Measurements from ENCODE around the gene TPRG1. TPM values are rescaled to one million over a fixed set of nuclear protein-coding genes. Genes with fewer than 3 reads are reported as not detected.

The TPRG1 gene
- total RNA-seq, 1 donor from 2014 or later: 13.6 TPM

- Mint-ChIP-seq H3K27ac (no peak overlapping the region), H3K4me3 (no peak overlapping the region), H3K36me3 (ENCODE audit: low read depth) (peaks cover 1% of the 10 kb centered on the region), H3K4me1 (ENCODE audit: low read depth) (peaks cover 56% of the 10 kb centered on the region), H3K9me3 (no peaks in the 10 kb centered on the region), H3K27me3 (ENCODE audit: insufficient read depth) (peaks cover 6% of the 10 kb centered on the region)
- intact Hi-C loops (cut with micrococcal nuclease): loop anchor here (1.0 kb wide), 1 partner anchor 189 kb away; no protein-coding TSS in a partner anchor
- no peak for DNase-seq (ENCODE audit: low spot score)
Measured at GRCh38 chr3:189143771-189144170, 28.0 kb upstream of the TPRG1 start.

- peaks cover 1% of the 10 kb centered on the region for H3K36me3 Mint-ChIP-seq (ENCODE audit: low read depth)
- no peak overlapping the region for H3K4me3 Mint-ChIP-seq
- peaks cover 6% of the 10 kb centered on the region for H3K27me3 Mint-ChIP-seq (ENCODE audit: insufficient read depth)
- H3K4me1 Mint-ChIP-seq (ENCODE audit: low read depth): peaks cover 59% of the 10 kb centered on the region
- no peaks in the 10 kb centered on the region for H3K9me3 Mint-ChIP-seq
- DNase-seq (ENCODE audit: low spot score): peak; percentile 17
- intact Hi-C loops (cut with micrococcal nuclease): loop anchor here (1.0 to 5.0 kb wide), 3 partner anchors 190 to 1527 kb away; no protein-coding TSS in a partner anchor
- H3K27ac Mint-ChIP-seq: no peak overlapping the region
Measured at GRCh38 chr3:189144645-189145044, 27.1 kb upstream of the TPRG1 start.

GRCh38 chr3:189146848-189147247 is 24.9 kb upstream of the TPRG1 start:
- Mint-ChIP-seq H3K36me3 (ENCODE audit: low read depth) (no peaks in the 10 kb centered on the region), H3K4me1 (ENCODE audit: low read depth) (peaks cover 58% of the 10 kb centered on the region), H3K4me3 (no peak overlapping the region), H3K27me3 (ENCODE audit: insufficient read depth) (peaks cover 6% of the 10 kb centered on the region), H3K9me3 (no peaks in the 10 kb centered on the region), H3K27ac (no peak overlapping the region)
- no peak for DNase-seq (ENCODE audit: low spot score)
- intact Hi-C loops (cut with micrococcal nuclease): loop anchor here (5.0 kb wide), 2 partner anchors 1085 to 1530 kb away; no protein-coding TSS in a partner anchor

DNA sequence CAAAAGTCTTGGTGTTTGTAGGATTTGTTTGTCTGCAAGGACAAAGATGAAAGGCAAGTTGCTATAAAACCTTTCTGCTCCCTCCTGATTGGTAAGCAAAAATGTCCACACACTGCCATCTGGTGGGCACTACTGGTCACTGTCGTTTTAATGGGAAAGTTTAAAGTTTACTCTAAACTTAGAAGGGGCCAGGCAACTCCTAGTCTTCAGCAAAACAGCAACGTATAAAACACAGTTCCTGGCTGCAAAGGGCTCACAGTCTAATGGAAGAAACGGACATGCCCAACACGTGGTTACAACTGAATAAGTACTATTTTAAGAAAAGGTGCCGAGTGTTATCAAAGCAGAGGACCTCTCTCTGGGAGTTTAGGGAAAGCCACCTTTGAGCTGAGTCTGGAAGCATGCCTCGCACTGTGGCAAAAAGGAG is 23.7 kb upstream of the TPRG1 start:
- Mint-ChIP-seq H3K36me3 (ENCODE audit: low read depth) (no peaks in the 10 kb centered on the region), H3K4me1 (ENCODE audit: low read depth) (peaks cover 47% of the 10 kb centered on the region)

DNA sequence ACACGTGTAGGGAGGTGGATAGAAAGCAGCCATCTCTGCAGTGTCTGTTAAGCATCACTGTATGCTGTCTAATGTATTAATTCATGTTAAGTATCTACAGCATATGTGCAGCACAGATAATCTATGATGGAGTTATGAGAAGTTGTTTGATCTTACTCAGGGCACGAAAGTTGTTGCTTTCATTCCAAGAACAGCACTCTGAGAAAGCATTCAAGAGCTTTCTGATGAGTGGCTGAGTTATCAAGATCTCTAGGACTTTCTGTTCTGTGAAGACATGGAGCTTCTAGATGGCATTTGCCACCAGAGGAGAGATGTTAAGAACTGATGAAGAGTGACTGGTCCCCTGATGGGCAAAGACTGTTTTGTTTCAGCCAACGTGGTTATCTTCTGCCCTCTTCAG is 22.6 kb upstream of the TPRG1 start:
- DNase-seq (ENCODE audit: low spot score): no peak
- H3K9me3 Mint-ChIP-seq: no peaks in the 10 kb centered on the region
- H3K4me1 Mint-ChIP-seq (ENCODE audit: low read depth): peaks cover 35% of the 10 kb centered on the region
- intact Hi-C loops (cut with micrococcal nuclease): loop anchor here (2.0 to 5.0 kb wide), 5 partner anchors 360 to 1830 kb away; no protein-coding TSS in a partner anchor
- no peak overlapping the region for H3K27ac Mint-ChIP-seq
- no peak overlapping the region for H3K4me3 Mint-ChIP-seq
- peaks cover 7% of the 10 kb centered on the region for H3K27me3 Mint-ChIP-seq (ENCODE audit: insufficient read depth)
- no peaks in the 10 kb centered on the region for H3K36me3 Mint-ChIP-seq (ENCODE audit: low read depth)

More for the DNA sequence above, 23.7 kb upstream of the TPRG1 start:
- no peak overlapping the region for H3K4me3 Mint-ChIP-seq
- H3K27me3 Mint-ChIP-seq (ENCODE audit: insufficient read depth): peaks cover 6% of the 10 kb centered on the region
- intact Hi-C loops (cut with micrococcal nuclease): loop anchor here (1.0 to 5.0 kb wide), 7 partner anchors 107 to 1829 kb away; no protein-coding TSS in a partner anchor
- no peak overlapping the region for H3K27ac Mint-ChIP-seq
- no peaks in the 10 kb centered on the region for H3K9me3 Mint-ChIP-seq
- peak; percentile 43 for DNase-seq (ENCODE audit: low spot score)

- intact Hi-C loops (cut with micrococcal nuclease): no loop called here
- H3K36me3 Mint-ChIP-seq (ENCODE audit: low read depth): no peaks in the 10 kb centered on the region
- H3K27me3 Mint-ChIP-seq (ENCODE audit: insufficient read depth): peaks cover 18% of the 10 kb centered on the region
- no peak overlapping the region for H3K27ac Mint-ChIP-seq
- no peaks in the 10 kb centered on the region for H3K4me1 Mint-ChIP-seq (ENCODE audit: low read depth)
- no peaks in the 10 kb centered on the region for H3K9me3 Mint-ChIP-seq
- H3K4me3 Mint-ChIP-seq: no peak overlapping the region
- DNase-seq (ENCODE audit: low spot score): no peak
Measured at GRCh38 chr3:189157232-189158007, 14.4 kb upstream of the TPRG1 start.

- H3K4me3 Mint-ChIP-seq: no peak overlapping the region
- H3K27ac Mint-ChIP-seq: no peak overlapping the region
- H3K9me3 Mint-ChIP-seq: no peaks in the 10 kb centered on the region
- no peak for DNase-seq (ENCODE audit: low spot score)
- no peaks in the 10 kb centered on the region for H3K4me1 Mint-ChIP-seq (ENCODE audit: low read depth)
- H3K27me3 Mint-ChIP-seq (ENCODE audit: insufficient read depth): peaks cover 18% of the 10 kb centered on the region
- H3K36me3 Mint-ChIP-seq (ENCODE audit: low read depth): no peaks in the 10 kb centered on the region
- intact Hi-C loops (cut with micrococcal nuclease): no loop called here
Measured at GRCh38 chr3:189158034-189158433, 13.7 kb upstream of the TPRG1 start.

- Mint-ChIP-seq H3K4me1 (ENCODE audit: low read depth) (no peaks in the 10 kb centered on the region), H3K9me3 (no peaks in the 10 kb centered on the region), H3K27ac (no peak overlapping the region), H3K27me3 (ENCODE audit: insufficient read depth) (peaks cover 7% of the 10 kb centered on the region), H3K36me3 (ENCODE audit: low read depth) (no peaks in the 10 kb centered on the region), H3K4me3 (no peak overlapping the region)
- no peak for DNase-seq (ENCODE audit: low spot score)
- intact Hi-C loops (cut with micrococcal nuclease): no loop called here
Measured at GRCh38 chr3:189160519-189161309, 11.1 kb upstream of the TPRG1 start.

DNA sequence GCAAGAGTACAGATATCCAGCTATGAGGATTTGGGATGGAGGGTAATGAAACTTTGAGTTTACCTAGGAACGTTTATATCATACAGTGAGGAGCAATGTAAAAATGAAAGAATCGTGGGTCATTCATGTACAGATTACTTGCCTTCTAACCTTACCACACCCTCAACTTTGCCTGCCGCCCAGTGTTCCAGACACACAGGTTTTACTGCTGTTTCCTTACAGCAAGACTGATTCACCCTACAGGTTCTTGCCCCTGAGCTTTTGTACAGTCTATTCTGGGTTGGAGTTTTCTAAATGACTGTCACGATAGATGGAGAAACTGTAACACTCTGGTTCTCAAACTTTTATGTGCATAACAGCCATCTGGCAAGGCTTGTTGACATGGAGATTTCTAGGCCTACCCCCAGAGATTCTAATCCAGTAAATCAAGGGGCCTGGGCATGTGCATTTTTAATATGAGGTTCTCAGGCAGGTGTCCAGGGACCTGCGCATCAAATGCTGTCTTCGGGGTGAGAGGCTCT is 6.6 kb upstream of the TPRG1 start:
- Mint-ChIP-seq H3K9me3 (no peaks in the 10 kb centered on the region), H3K27me3 (ENCODE audit: insufficient read depth) (peaks cover 3% of the 10 kb centered on the region), H3K27ac (no peak overlapping the region), H3K4me3 (no peak overlapping the region), H3K4me1 (ENCODE audit: low read depth) (peaks cover 8% of the 10 kb centered on the region), H3K36me3 (ENCODE audit: low read depth) (no peaks in the 10 kb centered on the region)
- DNase-seq (ENCODE audit: low spot score): no peak
- intact Hi-C loops (cut with micrococcal nuclease): no loop called here

DNA sequence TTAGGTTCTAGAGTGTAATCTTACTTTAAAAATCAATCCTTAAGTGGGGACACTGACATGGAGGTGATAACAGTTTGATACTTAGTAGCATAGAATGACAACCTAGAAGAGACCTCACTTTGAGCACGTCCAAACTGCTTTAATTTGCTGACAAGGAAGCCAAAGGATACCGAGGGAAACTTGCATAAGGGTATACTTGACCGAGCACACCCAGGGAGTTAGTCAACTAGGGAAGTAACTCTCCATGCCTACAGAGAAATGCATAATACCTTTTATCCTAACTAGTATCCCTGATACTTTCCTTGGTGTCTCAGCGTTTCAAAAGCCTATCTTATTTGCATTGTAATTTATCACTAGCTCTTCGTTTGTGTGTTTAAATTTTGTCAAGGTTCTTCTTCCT is 5.5 kb upstream of the TPRG1 start:
- H3K4me3 Mint-ChIP-seq: no peak overlapping the region
- no peak for DNase-seq (ENCODE audit: low spot score)
- H3K27ac Mint-ChIP-seq: no peak overlapping the region
- no peaks in the 10 kb centered on the region for H3K36me3 Mint-ChIP-seq (ENCODE audit: low read depth)
- H3K4me1 Mint-ChIP-seq (ENCODE audit: low read depth): peaks cover 8% of the 10 kb centered on the region
- intact Hi-C loops (cut with micrococcal nuclease): no loop called here
- peaks cover 3% of the 10 kb centered on the region for H3K27me3 Mint-ChIP-seq (ENCODE audit: insufficient read depth)
- no peaks in the 10 kb centered on the region for H3K9me3 Mint-ChIP-seq

DNA sequence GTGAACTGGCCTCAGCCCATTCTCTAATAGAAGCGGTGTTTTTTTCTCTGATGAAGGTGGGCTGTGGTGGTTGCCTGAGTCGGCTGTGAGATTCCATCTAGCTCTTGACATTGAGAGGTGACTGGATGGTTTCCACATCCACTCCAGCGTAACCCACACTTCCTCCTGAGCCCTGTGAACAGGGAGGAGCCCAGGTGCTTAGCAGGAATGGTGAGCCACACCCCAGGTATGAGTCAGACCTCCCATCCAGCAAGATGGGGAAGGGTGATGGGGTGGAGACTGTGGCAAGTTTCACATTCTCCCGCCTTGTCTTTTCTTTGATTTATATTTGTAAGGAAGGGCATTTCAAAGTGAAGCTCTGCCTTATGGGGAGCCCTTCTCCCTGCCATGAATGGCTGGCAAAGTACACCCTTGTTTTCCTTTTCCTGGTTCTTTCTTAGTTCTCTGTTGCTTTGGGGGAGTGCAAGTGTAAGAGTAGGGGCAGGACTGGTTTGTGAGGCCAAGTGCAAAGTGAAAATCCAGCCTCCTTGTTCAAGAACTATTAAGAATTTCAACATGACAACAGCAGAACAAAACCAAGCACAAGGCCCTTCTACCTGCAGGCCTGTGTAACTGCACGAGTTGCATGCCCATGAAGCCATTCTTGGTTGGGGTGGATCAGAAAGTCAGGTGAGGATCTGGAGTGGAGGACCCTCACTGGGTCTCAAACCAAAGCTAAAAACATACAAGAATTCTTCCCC is 4.6 kb upstream of the TPRG1 start:
- peaks cover 2% of the 10 kb centered on the region for H3K27me3 Mint-ChIP-seq (ENCODE audit: insufficient read depth)

GRCh38 chr3:189168711-189169110 is 3.1 kb upstream of the TPRG1 start:
- H3K4me3 Mint-ChIP-seq: no peak overlapping the region
- peaks cover 15% of the 10 kb centered on the region for H3K4me1 Mint-ChIP-seq (ENCODE audit: low read depth)
- no peak overlapping the region for H3K27ac Mint-ChIP-seq
- no peaks in the 10 kb centered on the region for H3K27me3 Mint-ChIP-seq (ENCODE audit: insufficient read depth)
- intact Hi-C loops (cut with micrococcal nuclease): no loop called here
- no peaks in the 10 kb centered on the region for H3K9me3 Mint-ChIP-seq
- no peak for DNase-seq (ENCODE audit: low spot score)
- no peaks in the 10 kb centered on the region for H3K36me3 Mint-ChIP-seq (ENCODE audit: low read depth)

More for the DNA sequence above, 4.6 kb upstream of the TPRG1 start:
- Mint-ChIP-seq H3K4me3 (no peak overlapping the region), H3K36me3 (ENCODE audit: low read depth) (no peaks in the 10 kb centered on the region), H3K4me1 (ENCODE audit: low read depth) (peaks cover 15% of the 10 kb centered on the region), H3K9me3 (no peaks in the 10 kb centered on the region), H3K27ac (no peak overlapping the region)
- DNase-seq (ENCODE audit: low spot score): no peak
- intact Hi-C loops (cut with micrococcal nuclease): no loop called here
